Adrenal gland (tissue), 12 donors: Measurements from ENCODE around the gene NFATC1. TPM values are rescaled to one million over a fixed set of nuclear protein-coding genes. Genes with fewer than 3 reads are reported as not detected.

ENCODE experiments used
- DNase-seq, 7 donors: peaks; one replicate each; pipeline ENCODE4 v3.0.0-alpha.2; 2019 to 2020
- H3K27ac ChIP-seq, 5 donors: fragments of 200-600 bp; sonication (generic) in 4 of 5; 1 replicate in 3 of 5; 2 replicates in 2 of 5; pipeline versions ENCODE4 v1.5.1 to v1.8.0; 2016 to 2020; ENCODE audit warnings: mild to moderate bottlenecking in 1 of 5
- H3K27me3 ChIP-seq: fragments of 200-600 bp; 2 replicates; pipeline ENCODE4 v1.8.0; 2021
- H3K36me3 ChIP-seq, 2 donors: fragments of 200-600 bp; replicated peaks in 1 of 2; 1 replicate in 1 of 2; 2 replicates in 1 of 2; pipeline versions ENCODE4 v1.5.1 to v1.8.0; 2018 to 2022
- H3K4me1 ChIP-seq, 2 donors: fragments of 200-600 bp; replicated peaks in 1 of 2; 1 replicate in 1 of 2; 2 replicates in 1 of 2; pipeline versions ENCODE4 v1.5.1 to v1.8.0; 2018 to 2021
- H3K4me3 ChIP-seq, 4 donors: fragments of 200-600 bp; sonication (generic) in 3 of 4; one replicate each; pipeline ENCODE4 v1.5.1; 2016 to 2018
- H3K9me3 ChIP-seq, 3 donors: fragments of 200-600 bp; sonication (generic) in 1 of 3; replicated peaks in 1 of 3; 1 replicate in 2 of 3; 2 replicates in 1 of 3; pipeline versions ENCODE4 v1.5.1 to v1.8.0; 2016 to 2021
- CTCF ChIP-seq, 6 experiments: fragments of 450-650 bp in 4 of 6; fragments of 200-600 bp in 2 of 6; sonication (generic) in 1 of 6; IDR thresholded peaks; 1 replicate in 5 of 6; 2 replicates in 1 of 6; pipeline versions ENCODE4 v1.5.1 to v1.8.0; 2016 to 2021; ENCODE audit warnings: antibody characterized with exemption in 6 of 6, mild to moderate bottlenecking in 2 of 6, moderate library complexity in 1 of 6
- POLR2A ChIP-seq, 2 donors: fragments of 450-650 bp; IDR thresholded peaks; one replicate each; pipeline ENCODE4 v1.6.1; 2017; ENCODE audit warnings: antibody characterized with exemption in 2 of 2, mild to moderate bottlenecking in 2 of 2, moderate library complexity in 1 of 2
- WGBS, 4 donors: extraction: QIAGEN DNeasy Blood & Tissue Kit in 2 of 4; methylation state at CpG; one replicate each; pipeline versions ENCODE4 v1.1.5 to v1.1.7; 2013 to 2017; 5-methylcytosine and 5-hydroxymethylcytosine counted together
- intact Hi-C, 2 donors: fragments of 100-400 bp; cut with DNase I; formaldehyde crosslinking; loops; one replicate each; pipeline versions ENCODE4 v1.14.1 to v1.15.0; 2022 to 2023
- polyA plus RNA-seq, 3 donors: library from polyadenylated mRNA; stranded (reverse); fragments of 200-250 nt in 2 of 3; fragments of 350-450 nt in 1 of 3; fragmentation: Illumina TruSeq in 1 of 3; extraction: RNeasy Lipid Tissue Mini Kit (QIAGEN cat#74804) in 1 of 3; gene quantifications; one replicate each; pipeline ENCODE4 v1.2.3, GENCODE V29; 2013 to 2014
- total RNA-seq, 9 donors: library from RNA; depleted of rRNA in 4 of 9; stranded (reverse); fragments of >200 nt in 4 of 9; fragments of 120-200 nt in 1 of 9; fragmentation: NEBNext Ultra II Directional in 1 of 9; extraction: Animal tissue kit (Norgen Biotek cat#: 25700) in 1 of 9; gene quantifications; one replicate each; pipeline versions ENCODE4 v1.1.0 to v1.2.4, GENCODE V29; 2013 to 2023
- donor health status: healthy with polysubstance abuse.
- donor health status: Bipolar disorder and iron deficiency.
- donor health status: DM: yes; HTN: yes; CAD: no.
- donor health status: DM: no; HTN: no; CAD: no.
- donor health status: DM: no; HTN: no; CAD: no.
- donor health status: DM: yes; HTN: yes; CAD: no.

The NFATC1 gene
- total and polyA plus RNA-seq, 12 donors = 0.50 to 20.9 (median 6.7) TPM

GRCh38 chr18:79379251-79379905, 16.4 kb upstream of the NFATC1 start:
- Histone ChIP-seq H3K36me3 (peaks cover 0 to 8% of the 10 kb centered on the region in 2 donors), H3K4me1 (no peaks in the 10 kb centered on the region), H3K4me3 (no peak overlapping the region), H3K27ac (no peak overlapping the region), H3K9me3 (no peaks in the 10 kb centered on the region), H3K27me3 (no peaks in the 10 kb centered on the region)
- WGBS, 4 donors = 72 to 77% (median 75%) methylated on average over 19 to 22 of the region's 22 CpGs
- no peak for DNase-seq
- intact Hi-C loops = loop anchor here in 1 of 2 donors (2.0 kb wide), 1 partner anchor 263 kb away; no protein-coding TSS in a partner anchor
- TF ChIP-seq POLR2A (IDR thresholded peaks at IDR 0.05) (no peak), CTCF (IDR thresholded peaks at IDR 0.05) (no peak)

GRCh38 chr18:79379931-79380815, 15.6 kb upstream of the NFATC1 start:
- Histone ChIP-seq H3K4me3 (no peak overlapping the region), H3K27ac (no peak overlapping the region), H3K4me1 (no peaks in the 10 kb centered on the region), H3K27me3 (no peaks in the 10 kb centered on the region), H3K36me3 (peaks cover 0 to 8% of the 10 kb centered on the region in 2 donors), H3K9me3 (no peaks in the 10 kb centered on the region)
- intact Hi-C loops = loop anchor here (2.0 to 10.0 kb wide), 5 partner anchors 65 to 263 kb away; no protein-coding TSS in a partner anchor
- TF ChIP-seq CTCF (IDR thresholded peaks at IDR 0.05) = no peak
- TF ChIP-seq POLR2A (IDR thresholded peaks at IDR 0.05) = no peak
- WGBS, 4 donors = 89 to 92% (median 91%) methylated on average over 5 to 40 of the region's 40 CpGs
- peak in 2 of 7 donors; percentile 24 to 50 for DNase-seq

- Histone ChIP-seq H3K4me3 (no peak overlapping the region), H3K27me3 (no peaks in the 10 kb centered on the region), H3K36me3 (peaks cover 0 to 8% of the 10 kb centered on the region in 2 donors), H3K4me1 (no peaks in the 10 kb centered on the region), H3K9me3 (no peaks in the 10 kb centered on the region), H3K27ac (no peak overlapping the region)
- no peak for TF ChIP-seq POLR2A (IDR thresholded peaks at IDR 0.05)
- TF ChIP-seq CTCF (IDR thresholded peaks at IDR 0.05) = peak; percentile 66 to 84 (median 74)
- intact Hi-C loops = loop anchor here (2.0 to 10.0 kb wide), 4 partner anchors 64 to 261 kb away; no protein-coding TSS in a partner anchor
- DNase-seq = peak; percentile 53 to 82 (median 69)
- WGBS, 4 donors = 57 to 71% (median 61%) methylated on average over 17 to 30 of the region's 30 CpGs
These were observed 14.6 kb upstream of the NFATC1 start for GRCh38 chr18:79380816-79381806.
